Kidney capillary endothelial cell (primary cell): ENCODE data around the gene PCMT1.

Experiments used
- DNase-seq: peaks from one replicate; pipeline ENCODE4 v3.0.0-alpha.2; 2018; ENCODE audit warnings: low spot score

The PCMT1 gene

DNA sequence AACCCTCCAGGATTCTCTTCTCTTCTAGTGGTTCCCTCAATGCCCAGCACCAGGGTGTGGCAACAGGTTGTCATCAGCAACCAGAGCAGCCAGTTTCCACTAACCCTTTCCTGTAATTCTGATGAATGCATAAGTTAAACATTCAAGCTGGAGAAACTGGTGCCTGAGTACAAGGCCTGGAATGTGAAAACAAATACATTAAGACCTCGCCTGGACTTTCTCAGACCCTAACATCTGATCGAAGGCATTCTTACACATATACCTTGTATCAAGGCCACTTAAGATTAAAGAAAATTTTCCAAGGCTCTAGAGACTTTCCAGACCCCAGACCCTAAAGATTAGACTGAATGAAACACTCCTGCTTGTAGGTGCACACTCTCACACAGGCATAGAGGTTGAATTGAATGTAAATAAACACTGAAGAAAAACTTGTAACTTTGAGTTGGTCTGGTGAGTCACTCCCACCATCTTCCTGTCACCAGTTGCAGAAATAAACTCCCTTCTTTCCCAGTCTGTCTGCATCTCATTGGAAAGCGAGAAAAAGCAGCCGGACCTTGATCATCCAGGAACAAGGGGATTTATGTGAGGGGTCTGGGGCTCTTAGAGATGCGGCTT, 105.6 kb downstream of the PCMT1 start:
- peak; percentile 74 for DNase-seq

DNA sequence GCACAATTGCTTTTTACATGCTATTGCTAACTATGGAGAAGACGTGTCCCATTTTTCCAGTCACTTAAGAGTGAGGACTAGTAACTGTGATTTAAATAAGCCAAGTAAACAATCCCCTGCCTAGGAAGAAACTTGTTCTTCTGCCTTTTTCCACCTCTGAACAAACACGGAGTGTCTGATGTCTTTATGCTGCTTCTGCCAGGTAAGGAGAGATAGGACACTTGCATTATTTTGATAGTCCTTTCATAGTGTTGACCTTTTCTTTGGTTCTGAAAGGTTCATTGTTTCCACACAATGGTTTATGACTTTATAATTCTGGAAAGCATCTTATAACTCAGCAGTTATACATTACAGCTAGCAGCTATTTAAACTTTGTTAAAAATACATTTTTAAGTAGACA, 106.2 kb downstream of the PCMT1 start:
- no peak for DNase-seq

DNA sequence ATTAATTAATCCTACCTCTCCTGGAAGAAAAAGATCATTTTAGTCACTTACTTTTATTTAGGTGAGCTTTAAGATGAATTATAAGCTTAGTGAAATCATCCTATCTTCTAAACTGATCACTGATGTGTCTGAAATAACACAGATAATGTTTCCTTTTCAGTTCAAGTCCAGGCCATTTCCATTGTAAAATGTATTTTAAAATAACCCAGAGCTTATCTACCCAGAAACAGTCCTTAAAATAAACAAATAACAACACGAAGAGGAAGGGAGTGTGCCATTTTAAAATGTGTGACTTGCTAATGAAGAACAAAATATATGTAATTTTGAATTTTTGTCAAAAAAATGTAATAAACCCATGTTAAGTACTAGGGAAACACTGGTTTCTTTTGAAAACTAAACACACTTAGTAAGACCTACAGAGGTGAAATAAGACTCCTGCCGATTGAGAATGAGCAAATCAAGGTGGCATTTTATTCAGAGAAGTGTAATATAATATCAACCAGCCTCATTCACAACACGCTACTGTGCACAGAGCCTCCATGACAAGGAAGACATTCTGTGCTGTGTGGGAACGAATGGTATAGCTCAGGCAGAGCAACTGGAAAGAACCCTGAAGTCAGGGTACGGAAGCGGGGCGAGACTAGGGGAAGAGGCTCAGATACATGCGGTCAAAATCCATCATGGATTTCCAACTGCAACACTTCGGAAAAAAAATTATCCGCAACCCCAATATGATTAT, 106.9 kb downstream of the PCMT1 start:
- no peak for DNase-seq

- DNase-seq = no peak
Measured at GRCh38 chr6:149857541-149857940, 108.0 kb downstream of the PCMT1 start.

GRCh38 chr6:149859368-149859767, 109.8 kb downstream of the PCMT1 start:
- DNase-seq = no peak

DNA sequence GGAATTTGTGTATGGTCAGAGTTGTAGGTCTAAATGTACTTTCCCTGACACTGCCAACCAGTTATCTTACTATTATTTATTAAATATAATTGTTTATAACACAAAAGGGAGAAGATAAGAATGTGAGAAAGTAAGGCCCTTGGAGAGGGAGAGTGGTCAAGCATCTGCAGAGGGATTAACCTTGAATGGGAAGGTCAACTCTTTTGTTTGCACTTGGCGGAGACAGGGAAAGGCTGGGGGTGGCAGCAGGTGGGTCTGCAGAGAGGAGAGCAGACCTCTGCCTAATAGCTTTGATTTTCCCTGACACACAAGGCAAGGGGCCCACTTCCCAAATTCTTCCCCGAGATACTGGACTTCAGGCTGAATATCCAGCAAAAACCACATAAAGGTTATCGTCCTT, 110.4 kb downstream of the PCMT1 start:
- DNase-seq = no peak

GRCh38 chr6:149860513-149860833, 110.9 kb downstream of the PCMT1 start:
- DNase-seq = no peak
